ENCODE measurements around the gene ADAM33.

Gene ADAM33

DNA sequence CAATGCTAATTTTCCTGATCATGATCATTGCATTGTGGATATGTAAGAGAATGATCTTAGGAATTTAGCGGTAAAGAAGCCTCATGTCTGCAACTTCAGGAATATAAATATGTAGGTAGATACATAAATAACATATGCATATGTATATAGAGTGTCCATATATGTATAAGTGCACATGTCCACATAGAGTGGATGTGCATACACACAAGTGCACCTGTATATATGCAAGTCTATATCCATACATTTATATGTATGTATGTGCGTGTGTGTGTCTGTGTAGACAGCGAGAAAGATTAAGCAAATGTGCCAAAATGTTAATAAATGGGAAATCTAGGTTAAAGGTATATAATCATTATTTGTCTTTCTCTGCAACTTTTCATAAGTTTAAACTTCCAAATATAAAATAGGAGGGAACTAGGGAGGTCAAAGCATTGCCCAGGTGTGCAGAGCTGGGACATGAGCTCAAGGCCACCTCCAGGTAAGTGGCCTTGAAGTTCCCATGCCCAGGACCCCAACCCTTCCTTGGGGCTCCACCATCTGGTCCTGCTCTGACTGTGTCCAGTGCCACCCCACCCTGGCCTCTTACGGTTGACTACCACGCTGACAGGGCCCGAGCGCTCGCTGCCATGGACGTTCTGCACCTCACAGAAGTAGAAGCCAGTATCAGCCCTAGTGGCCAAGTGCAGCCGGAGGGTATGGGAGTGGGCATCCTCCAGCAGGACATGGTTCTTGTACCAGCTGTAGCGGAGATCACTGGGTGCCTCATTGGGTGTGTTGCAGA is 21.0 kb upstream of the ADAM33 start:
- H3K36me3 Mint-ChIP-seq (ENCODE audit: low read depth): peaks cover 98% of the 10 kb centered on the region
- H3K27ac Mint-ChIP-seq: no peak overlapping the region
- H3K9me3 Mint-ChIP-seq: no peaks in the 10 kb centered on the region
- intact Hi-C loops (cut with micrococcal nuclease): no loop called here
- H3K4me3 Mint-ChIP-seq: no peak overlapping the region
- peaks cover 5% of the 10 kb centered on the region for H3K4me1 Mint-ChIP-seq (ENCODE audit: low read depth)
- peaks cover 5% of the 10 kb centered on the region for H3K27me3 Mint-ChIP-seq

DNA sequence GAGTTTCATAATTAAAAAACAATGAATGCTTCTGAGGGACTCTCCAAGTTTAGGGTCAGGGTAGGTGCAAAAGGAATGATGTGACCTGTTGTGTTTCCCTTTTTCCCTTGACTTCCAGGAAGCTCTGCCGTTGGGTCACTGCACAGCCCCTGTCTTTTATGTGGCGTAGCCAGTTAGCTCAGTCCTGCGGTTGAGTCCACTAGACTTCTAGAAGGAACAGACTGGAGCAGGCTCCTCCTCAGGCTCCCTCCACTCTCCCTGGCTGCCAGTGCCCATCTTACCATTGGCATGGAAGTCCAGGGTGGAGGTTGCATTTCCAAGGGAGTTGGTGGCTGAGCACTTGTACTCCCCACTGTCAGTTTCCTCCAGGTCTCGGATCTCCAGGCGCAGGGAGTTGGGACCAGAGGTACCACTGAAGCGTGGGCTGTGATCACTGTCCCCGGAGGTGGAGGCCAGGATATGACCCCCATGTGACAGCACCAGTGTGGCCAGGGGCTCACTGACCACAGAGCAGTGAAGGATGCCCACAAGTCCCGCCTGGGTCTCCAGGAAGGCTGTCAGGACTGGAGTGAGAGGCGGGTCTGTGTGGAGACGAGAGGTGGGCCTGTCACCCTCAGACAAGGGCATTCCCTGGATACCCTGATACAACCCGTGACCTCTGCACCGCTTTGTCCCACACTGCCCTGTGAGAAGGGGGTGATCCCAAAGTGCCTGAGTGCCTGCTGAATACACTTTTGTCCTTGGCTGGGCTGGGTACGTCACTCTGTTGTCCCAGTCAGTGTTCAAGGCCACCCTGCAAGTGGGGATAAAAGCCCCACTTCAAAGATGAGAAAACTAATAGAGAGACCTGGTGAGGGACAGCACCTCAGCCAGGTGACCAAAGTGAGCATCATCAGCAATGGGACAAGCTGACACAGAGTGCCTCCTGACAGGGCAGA is 19.5 kb upstream of the ADAM33 start:
- no peak overlapping the region for H3K4me3 Mint-ChIP-seq
- H3K4me1 Mint-ChIP-seq (ENCODE audit: low read depth): no peaks in the 10 kb centered on the region
- H3K36me3 Mint-ChIP-seq (ENCODE audit: low read depth): peaks cover 98% of the 10 kb centered on the region
- intact Hi-C loops (cut with micrococcal nuclease): no loop called here
- H3K27ac Mint-ChIP-seq: no peak overlapping the region
- H3K27me3 Mint-ChIP-seq: peaks cover 6% of the 10 kb centered on the region
- no peaks in the 10 kb centered on the region for H3K9me3 Mint-ChIP-seq

DNA sequence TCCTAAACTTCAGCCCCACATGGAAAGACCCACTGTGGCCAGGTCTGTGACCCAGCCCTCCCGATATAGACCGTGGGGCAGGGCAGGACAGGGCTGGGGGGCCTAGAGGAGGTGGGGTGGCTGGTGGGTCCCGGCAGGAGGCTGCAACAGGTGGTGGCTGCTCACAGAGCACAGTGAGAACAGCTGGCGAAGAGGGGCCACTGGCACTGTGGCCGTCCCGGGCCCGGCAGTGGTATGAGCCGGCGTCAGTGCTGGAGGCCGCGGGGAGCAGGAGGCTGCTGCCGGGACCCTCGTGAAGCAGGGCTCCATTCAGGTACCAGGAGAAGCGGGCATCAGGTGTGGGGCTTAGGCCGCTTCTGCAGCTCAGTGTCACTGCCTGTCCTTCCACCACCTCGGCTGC is 17.2 kb upstream of the ADAM33 start:
- H3K27me3 Mint-ChIP-seq: peaks cover 1% of the 10 kb centered on the region
- H3K4me1 Mint-ChIP-seq (ENCODE audit: low read depth): no peaks in the 10 kb centered on the region
- no peak overlapping the region for H3K4me3 Mint-ChIP-seq
- H3K36me3 Mint-ChIP-seq (ENCODE audit: low read depth): peaks cover 98% of the 10 kb centered on the region
- H3K9me3 Mint-ChIP-seq: no peaks in the 10 kb centered on the region
- intact Hi-C loops (cut with micrococcal nuclease): no loop called here
- H3K27ac Mint-ChIP-seq: no peak overlapping the region

- H3K4me1 Mint-ChIP-seq (ENCODE audit: low read depth): no peaks in the 10 kb centered on the region
- H3K4me3 Mint-ChIP-seq: no peak overlapping the region
- no peak overlapping the region for H3K27ac Mint-ChIP-seq
- peaks cover 98% of the 10 kb centered on the region for H3K36me3 Mint-ChIP-seq (ENCODE audit: low read depth)
- H3K9me3 Mint-ChIP-seq: no peaks in the 10 kb centered on the region
- intact Hi-C loops (cut with micrococcal nuclease): no loop called here
- H3K27me3 Mint-ChIP-seq: peaks cover 1% of the 10 kb centered on the region
Observed at GRCh38 chr20:3698591-3699001, 16.8 kb upstream of the ADAM33 start.

DNA sequence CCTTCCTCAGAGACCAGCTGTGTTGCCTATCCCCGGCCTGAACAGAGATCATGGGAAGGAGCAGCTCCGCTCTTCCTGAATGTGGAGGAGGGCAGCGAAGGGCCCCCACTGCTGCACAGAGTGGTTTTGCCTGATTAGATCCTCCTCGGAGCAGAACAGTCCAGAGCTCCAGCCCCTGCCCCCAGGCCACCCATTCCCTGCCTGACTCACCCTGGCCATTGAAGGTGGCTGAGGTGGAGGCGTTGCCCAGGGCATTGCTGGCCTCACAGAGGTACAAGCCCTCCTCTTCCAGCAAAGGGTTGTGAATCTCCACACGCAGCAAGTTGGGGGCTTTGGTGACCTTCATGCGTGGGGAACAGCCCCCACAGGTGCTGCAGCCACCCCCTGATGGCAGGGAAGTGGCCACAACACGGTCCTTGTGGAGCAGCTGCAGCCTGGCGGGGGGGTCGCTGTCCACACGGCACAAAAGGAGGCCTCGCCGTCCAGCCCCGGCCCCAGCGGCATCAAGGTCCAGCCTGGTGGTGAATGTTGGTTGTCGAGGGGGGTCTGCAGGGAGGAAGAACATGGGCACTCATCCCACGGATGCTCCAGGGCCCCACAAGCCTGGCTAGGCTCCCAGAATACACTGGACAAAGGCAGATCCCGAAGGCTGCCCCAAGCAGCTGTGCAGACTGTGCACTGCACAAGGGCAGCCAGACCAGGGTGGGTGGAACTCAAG is 15.9 kb upstream of the ADAM33 start:
- Mint-ChIP-seq H3K27ac (no peak overlapping the region), H3K4me3 (no peak overlapping the region), H3K9me3 (no peaks in the 10 kb centered on the region), H3K27me3 (peaks cover 1% of the 10 kb centered on the region), H3K4me1 (ENCODE audit: low read depth) (no peaks in the 10 kb centered on the region), H3K36me3 (ENCODE audit: low read depth) (peaks cover 98% of the 10 kb centered on the region)
- intact Hi-C loops (cut with micrococcal nuclease): no loop called here

DNA sequence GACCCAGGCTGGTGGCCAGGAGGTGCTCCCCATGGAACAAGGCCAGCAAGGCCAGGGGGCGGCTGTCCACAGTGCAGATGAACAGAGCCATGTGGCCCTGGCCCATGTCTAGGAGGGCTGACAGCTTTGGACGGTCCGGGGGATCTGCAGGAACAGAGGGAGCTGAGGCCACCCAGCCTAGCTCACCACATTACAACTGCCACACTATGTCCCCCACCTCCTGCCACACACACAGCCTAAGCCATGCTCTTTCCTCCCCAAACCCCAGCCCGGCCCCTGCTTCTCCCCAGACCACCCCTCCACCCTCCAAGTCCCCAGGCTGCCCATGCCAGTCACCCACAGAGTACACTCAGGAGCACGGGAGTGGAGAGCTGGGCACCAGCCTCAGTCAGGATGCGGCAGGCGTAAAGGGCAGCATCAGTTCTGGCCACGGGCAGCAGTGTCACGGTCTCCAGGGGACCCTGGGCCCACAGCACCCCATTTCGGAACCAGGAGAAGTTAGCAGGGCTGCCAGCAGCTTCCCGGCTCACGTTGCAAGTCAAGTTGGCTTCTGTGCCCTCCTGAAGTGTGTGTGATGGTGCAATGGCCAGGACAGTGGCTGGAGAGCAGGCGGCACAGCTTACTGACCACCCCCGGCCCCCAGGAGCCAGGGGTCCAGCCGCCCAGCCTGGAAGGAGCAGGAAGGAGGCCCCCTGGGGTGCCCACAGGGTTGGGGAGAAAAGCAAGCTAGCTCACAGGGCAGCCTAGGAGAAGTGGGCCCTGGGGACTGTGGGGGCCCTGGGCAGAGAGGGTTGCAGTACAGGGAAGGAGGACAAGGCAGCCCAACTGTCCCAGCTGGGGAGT is 15.2 kb upstream of the ADAM33 start:
- Mint-ChIP-seq H3K4me3 (no peak overlapping the region), H3K36me3 (ENCODE audit: low read depth) (peaks cover 98% of the 10 kb centered on the region), H3K27me3 (peaks cover 1% of the 10 kb centered on the region), H3K9me3 (no peaks in the 10 kb centered on the region), H3K27ac (no peak overlapping the region), H3K4me1 (ENCODE audit: low read depth) (no peaks in the 10 kb centered on the region)
- intact Hi-C loops (cut with micrococcal nuclease): no loop called here

GRCh38 chr20:3696200-3696599 is 14.4 kb upstream of the ADAM33 start:
- Mint-ChIP-seq H3K9me3 (no peaks in the 10 kb centered on the region), H3K4me1 (ENCODE audit: low read depth) (no peaks in the 10 kb centered on the region), H3K4me3 (no peak overlapping the region), H3K36me3 (ENCODE audit: low read depth) (peaks cover 98% of the 10 kb centered on the region), H3K27me3 (peaks cover 1% of the 10 kb centered on the region), H3K27ac (no peak overlapping the region)
- intact Hi-C loops (cut with micrococcal nuclease): no loop called here

DNA sequence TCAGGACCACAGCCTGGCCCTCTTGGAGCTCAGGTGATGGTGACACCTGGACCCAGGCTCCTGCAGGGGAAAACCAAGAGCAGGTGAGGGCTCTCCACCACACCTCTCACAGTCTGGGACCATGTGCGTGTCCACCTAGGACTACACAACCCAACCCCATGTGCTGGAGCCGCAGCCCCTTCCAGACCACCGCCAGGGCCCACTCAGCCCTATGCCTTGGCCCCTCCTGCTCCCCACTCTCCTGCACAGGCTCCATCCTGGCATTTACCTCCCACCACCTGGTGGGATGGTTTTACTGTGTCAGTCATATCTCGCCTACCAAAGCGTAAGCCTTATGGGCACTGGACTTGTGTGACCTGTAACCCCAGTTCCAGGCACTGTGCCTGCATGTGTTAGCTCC is 13.1 kb upstream of the ADAM33 start:
- H3K4me3 Mint-ChIP-seq: no peak overlapping the region
- intact Hi-C loops (cut with micrococcal nuclease): no loop called here
- H3K4me1 Mint-ChIP-seq (ENCODE audit: low read depth): no peaks in the 10 kb centered on the region
- H3K27ac Mint-ChIP-seq: no peak overlapping the region
- no peaks in the 10 kb centered on the region for H3K9me3 Mint-ChIP-seq
- peaks cover 1% of the 10 kb centered on the region for H3K27me3 Mint-ChIP-seq
- peaks cover 100% of the 10 kb centered on the region for H3K36me3 Mint-ChIP-seq (ENCODE audit: low read depth)

GRCh38 chr20:3693376-3693775 is 11.6 kb upstream of the ADAM33 start:
- intact Hi-C loops (cut with micrococcal nuclease): no loop called here
- peaks cover 1% of the 10 kb centered on the region for H3K27me3 Mint-ChIP-seq
- no peaks in the 10 kb centered on the region for H3K9me3 Mint-ChIP-seq
- H3K4me3 Mint-ChIP-seq: no peak overlapping the region
- peaks cover 9% of the 10 kb centered on the region for H3K4me1 Mint-ChIP-seq (ENCODE audit: low read depth)
- peaks cover 100% of the 10 kb centered on the region for H3K36me3 Mint-ChIP-seq (ENCODE audit: low read depth)
- H3K27ac Mint-ChIP-seq: no peak overlapping the region

- intact Hi-C loops (cut with micrococcal nuclease): no loop called here
- Mint-ChIP-seq H3K9me3 (no peaks in the 10 kb centered on the region), H3K27ac (no peak overlapping the region), H3K27me3 (peaks cover 2% of the 10 kb centered on the region), H3K4me1 (ENCODE audit: low read depth) (peaks cover 15% of the 10 kb centered on the region), H3K36me3 (ENCODE audit: low read depth) (peaks cover 100% of the 10 kb centered on the region), H3K4me3 (no peak overlapping the region)
Observed at GRCh38 chr20:3692706-3693294, 11.0 kb upstream of the ADAM33 start.

DNA sequence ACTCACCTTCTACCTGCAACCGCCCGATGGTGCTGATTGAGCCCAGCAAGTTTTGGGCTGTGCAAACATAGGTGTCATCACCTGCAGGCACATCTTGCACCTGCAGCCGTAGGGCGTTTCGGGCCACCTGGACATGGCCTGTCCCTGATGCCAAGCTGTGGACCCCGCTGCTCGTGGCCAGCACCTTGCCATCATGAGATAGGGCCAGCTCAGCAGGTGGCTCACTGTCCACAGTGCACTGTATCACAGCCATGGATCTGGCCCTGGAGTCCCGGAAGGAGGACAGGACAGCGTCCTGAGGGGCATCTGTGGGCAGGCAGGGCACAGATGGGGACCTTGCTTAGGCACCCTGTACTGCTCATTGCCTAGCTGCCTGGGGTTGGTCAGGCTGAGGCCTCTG is 10.1 kb upstream of the ADAM33 start:
- H3K27me3 Mint-ChIP-seq: peaks cover 6% of the 10 kb centered on the region
- H3K36me3 Mint-ChIP-seq (ENCODE audit: low read depth): peaks cover 95% of the 10 kb centered on the region
- H3K4me1 Mint-ChIP-seq (ENCODE audit: low read depth): peaks cover 18% of the 10 kb centered on the region
- no peaks in the 10 kb centered on the region for H3K9me3 Mint-ChIP-seq
- H3K27ac Mint-ChIP-seq: no peak overlapping the region
- intact Hi-C loops (cut with micrococcal nuclease): no loop called here
- H3K4me3 Mint-ChIP-seq: no peak overlapping the region

GRCh38 chr20:3691306-3691705 is 9.5 kb upstream of the ADAM33 start:
- H3K27ac Mint-ChIP-seq: no peak overlapping the region
- no peaks in the 10 kb centered on the region for H3K9me3 Mint-ChIP-seq
- H3K4me1 Mint-ChIP-seq (ENCODE audit: low read depth): peaks cover 18% of the 10 kb centered on the region
- H3K27me3 Mint-ChIP-seq: peaks cover 11% of the 10 kb centered on the region
- peaks cover 89% of the 10 kb centered on the region for H3K36me3 Mint-ChIP-seq (ENCODE audit: low read depth)
- intact Hi-C loops (cut with micrococcal nuclease): no loop called here
- H3K4me3 Mint-ChIP-seq: no peak overlapping the region

GRCh38 chr20:3690413-3690812 is 8.6 kb upstream of the ADAM33 start:
- no peak overlapping the region for H3K27ac Mint-ChIP-seq
- peaks cover 80% of the 10 kb centered on the region for H3K36me3 Mint-ChIP-seq (ENCODE audit: low read depth)
- H3K4me1 Mint-ChIP-seq (ENCODE audit: low read depth): peaks cover 18% of the 10 kb centered on the region
- peaks cover 18% of the 10 kb centered on the region for H3K27me3 Mint-ChIP-seq
- no peaks in the 10 kb centered on the region for H3K9me3 Mint-ChIP-seq
- no peak overlapping the region for H3K4me3 Mint-ChIP-seq
- intact Hi-C loops (cut with micrococcal nuclease): no loop called here

Data from dendritic cell treated with granulocyte-macrophage colony-stimulating factor and Interleukin-4, amounts not matched to agents 40 ng/mL and 50 ng/mL, for 4 days (primary cell).